ENCODE results near the gene ZSCAN26.

The ZSCAN26 gene

DNA sequence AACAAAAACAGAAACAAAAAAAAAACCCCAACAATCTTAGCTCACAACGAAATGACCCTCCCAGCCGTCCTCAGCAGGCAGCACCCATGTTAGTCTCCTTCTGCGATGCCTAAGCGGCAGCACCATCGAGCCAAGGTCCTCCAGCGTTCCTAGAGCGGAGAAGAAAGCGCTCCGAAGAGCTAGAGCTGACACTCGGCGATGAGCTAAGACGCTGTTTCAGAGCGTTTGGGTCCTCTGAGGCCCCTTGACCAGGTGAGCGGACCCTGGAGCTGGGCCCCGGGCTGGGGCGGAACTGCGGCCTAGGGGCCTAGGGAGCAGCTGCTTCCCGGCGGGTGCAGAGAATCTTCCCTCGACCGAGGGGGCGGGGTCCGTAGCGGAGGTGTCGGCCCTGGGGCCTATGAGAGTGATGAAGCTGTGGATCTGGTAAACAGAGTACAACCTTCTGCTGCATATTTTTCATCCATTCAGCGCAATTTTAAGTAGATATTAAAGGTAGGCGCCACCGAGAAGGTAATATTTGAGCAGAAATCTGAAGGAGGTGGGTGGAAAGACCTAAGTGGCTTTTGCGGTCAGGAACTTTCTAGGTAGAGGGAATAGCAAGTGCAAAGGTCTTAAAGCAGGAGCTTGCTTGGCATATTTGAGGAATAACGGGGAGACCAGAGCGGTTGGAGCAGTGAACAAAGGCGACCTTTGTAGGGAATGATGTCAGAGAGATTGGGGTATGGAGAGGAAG, at the start of gene ZSCAN26:
Gene ZSCAN26, plus strand, starts transcription at position 182 of the 733 bp plus-strand sequence. CDS start 4,777 bp downstream, outside the sequence.
- no peak for FAIRE-seq

DNA sequence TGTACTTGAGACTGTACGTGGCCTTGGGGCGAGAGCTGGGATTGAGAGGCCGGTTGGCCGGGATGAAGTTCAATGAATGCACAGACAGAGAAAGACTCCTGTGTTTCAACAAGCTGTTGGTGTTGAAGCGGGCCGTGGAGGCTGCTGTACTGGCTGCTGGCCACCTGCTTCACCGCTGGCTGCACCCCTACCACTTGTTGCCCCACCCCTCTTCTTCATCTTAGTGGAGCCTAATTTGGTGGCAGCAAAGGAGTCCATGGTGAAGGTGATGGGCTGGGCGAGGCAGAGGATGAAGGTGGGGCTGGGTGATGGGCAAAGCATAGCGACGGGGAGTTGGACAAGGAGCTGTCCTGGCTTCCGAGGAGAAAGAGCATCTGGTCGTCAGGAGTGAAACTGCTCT, 49.1 kb upstream of the ZSCAN26 start:
- FAIRE-seq = no peak

DNA sequence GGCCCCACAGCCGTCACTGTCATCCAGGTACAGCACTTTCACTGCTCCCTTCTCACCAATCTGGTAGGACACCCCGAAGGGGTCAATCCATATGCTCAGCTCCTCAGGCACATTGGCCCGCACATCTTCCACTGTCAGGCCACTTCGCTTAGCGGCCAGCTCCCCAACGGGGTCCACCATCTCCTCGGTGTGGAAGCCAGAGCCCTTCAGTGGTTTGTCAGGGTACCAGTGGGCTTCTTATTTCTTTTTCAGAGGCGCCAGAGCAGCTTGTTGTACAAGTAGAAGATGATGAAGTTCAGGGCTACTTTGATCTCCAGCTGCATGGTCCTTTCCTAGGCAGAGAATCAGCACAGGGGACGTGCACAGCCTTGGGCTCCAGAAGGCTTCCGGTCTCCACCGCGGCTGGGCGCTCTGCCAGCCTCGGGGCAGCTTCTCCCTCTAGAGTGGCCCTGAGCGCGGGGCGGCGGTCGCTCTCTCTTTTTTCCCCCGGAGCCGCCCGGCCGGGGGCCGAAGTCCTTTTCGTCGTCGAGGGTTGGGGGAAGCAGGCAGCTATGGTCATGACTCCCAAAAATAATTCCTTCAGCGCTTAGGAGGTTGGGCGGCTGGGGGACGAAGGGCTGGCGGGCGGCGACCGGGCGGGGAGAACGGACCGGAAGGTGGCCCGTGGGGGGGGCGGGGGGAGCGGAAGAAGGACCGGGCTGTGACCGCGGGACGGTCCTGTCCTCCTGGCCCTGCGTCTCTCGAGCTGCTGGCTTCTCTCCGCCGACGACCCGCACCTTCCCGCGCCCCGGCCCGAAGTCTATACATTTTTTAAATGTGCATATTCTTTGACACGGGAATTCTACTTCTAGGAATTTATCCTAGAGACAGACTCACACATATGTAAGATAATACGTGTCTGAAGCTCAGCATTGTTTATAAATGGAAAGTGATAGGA, 48.4 kb upstream of the ZSCAN26 start:
- no peak for FAIRE-seq

DNA sequence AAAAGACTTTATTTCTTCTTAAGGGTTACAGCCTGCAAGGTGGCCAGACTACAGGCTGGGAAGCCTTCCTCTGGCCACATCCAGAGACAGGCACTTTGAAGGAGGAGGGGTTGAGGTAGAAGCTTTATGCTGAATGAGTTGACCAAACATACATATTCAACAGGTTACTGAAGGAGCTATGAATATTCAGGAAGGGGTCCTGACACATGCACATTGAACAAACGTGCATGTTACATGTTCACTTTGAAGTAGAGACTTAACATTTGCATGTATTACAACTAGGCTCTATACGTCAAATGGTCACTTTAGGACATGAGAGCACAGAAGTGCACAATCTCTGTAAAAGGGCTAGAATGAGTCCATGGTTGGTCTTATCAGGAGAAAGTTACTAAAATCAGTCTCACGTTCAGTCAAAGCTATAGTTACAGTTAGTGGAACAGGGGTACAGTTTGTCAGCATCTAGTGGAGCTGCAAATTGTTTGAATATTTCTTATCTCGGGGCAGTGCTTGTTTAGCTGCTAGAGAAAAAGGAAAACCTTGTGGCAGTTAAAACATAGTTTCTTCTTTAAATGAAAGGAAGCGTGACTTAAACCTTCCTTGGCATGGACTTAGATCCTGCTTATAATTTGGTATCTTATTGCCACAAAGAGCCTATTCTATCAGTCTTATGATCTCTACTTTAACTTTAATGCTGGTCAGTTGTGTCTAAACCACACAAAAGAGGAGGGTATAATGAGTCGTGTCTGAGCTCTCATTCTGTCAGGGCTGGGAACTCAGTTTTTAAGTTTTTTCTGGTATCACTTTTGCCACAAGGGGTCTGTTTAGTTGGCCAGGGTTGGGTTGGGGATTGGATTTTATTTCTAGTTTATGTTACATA, 46.4 kb upstream of the ZSCAN26 start:
- FAIRE-seq = no peak

DNA sequence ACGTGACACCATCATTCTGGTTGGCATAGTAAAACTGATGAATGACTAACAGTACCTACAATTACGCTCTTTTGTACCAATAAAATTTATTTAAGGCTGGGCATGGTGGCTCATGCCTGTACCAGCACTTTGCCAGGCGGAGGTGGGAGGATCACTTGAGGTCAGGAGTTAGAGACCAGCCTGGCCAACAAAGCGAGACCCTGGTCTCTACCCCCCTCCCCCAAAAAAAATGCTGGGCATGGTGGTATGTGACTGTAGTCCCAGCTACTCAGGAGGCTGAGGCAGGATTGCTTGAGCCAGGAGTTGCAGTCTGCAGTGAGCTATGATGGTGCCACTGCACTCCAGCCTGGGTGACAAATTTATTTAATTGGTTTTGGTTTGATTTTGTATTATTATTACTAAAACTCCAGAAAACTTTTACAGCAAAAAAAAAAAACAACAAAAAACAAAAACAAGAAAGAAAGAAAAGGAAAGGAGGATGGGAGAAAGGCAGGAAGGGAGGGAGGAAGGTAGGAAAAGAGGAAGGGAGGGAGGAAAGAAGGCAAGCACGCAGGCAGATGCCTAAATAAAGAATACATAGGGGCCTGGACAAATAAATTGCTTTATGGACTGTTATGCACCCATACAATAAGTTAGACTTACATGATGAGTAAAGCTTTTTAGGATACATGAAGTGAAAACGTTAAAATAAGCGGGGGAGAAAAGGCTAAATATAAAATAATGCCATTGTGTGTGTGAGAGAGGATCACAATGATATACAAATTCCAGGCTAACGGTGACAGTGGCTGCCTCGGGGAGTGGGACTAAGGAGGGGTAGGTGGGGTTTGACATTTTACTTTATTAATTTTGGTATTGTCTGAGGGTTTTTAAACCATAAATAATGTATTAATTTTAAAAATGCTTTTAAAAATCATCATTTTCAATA, 42.5 kb upstream of the ZSCAN26 start:
- FAIRE-seq = no peak

DNA sequence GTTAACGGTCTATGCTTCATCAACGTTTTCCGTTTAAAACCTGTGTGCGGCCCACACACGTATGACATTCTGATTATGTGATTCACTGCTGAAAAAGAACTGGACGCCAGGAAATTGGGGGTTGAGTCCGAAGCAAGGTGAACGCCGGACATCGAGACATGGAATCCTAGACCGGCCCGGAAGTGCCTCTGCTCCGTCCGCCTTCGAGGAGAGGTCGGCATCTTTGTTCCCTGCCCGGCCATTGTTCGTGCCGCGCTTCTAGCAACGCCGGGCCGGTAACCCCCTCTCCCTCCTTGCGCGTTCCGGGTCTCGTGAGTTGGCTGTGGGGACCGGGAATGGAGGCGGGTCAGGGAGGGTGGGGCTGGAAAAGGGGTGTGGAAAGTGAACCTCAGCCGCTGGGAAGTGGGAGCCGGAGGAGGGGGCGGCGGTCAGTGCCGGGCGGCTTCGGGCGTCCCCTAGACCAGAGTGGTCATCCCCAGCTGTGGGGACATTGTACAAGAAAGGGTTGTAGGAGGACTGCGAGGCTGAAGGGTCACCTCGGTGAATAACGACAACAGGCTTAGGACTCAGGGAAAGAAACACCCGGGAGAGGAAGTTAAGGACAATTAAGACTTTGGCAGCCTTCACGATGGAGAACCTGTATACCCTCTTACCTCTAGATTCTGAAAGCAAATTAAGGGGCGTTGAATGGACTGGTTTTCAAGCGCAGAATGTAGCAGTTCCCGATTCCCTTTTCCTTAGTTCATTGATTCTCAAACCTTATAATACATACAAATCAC, 41.7 kb upstream of the ZSCAN26 start, which contains the start of gene ZSCAN9:
Gene ZSCAN9, plus strand, starts transcription at position 220 of the 779 bp plus-strand sequence. CDS start 1,810 bp downstream, outside the sequence.
- FAIRE-seq = no peak

DNA sequence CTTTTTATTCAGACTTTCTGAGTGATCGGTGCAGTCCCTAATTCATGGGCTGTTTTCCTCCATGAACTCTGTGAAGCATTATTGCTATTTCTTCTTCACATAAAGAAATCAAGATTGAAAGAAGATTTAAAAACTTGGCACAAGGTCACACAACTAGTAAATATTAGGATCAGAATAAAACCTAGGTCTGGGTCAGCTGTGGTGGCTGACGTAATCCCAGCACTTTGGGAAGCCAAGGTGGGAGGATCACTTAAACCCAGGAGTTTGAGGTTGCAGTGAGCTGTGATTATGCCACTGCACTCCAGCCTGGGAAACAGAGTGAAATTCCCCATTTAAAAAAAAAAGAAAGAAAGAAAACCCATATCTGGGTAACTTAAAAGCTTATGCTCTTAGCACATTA, 40.5 kb upstream of the ZSCAN26 start:
- no peak for FAIRE-seq

DNA sequence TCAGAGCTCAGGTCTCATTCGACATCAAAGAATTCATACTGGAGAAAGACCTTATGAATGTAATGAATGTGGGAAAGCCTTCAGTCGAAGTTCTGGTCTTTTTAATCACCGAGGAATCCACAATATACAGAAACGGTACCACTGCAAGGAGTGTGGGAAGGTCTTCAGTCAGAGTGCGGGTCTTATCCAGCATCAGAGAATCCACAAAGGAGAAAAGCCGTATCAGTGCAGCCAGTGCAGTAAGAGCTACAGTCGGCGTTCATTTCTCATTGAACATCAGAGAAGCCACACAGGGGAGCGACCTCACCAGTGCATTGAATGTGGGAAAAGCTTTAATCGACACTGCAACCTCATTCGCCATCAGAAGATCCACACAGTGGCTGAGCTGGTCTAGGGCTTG, 34.2 kb upstream of the ZSCAN26 start:
- FAIRE-seq = no peak

DNA sequence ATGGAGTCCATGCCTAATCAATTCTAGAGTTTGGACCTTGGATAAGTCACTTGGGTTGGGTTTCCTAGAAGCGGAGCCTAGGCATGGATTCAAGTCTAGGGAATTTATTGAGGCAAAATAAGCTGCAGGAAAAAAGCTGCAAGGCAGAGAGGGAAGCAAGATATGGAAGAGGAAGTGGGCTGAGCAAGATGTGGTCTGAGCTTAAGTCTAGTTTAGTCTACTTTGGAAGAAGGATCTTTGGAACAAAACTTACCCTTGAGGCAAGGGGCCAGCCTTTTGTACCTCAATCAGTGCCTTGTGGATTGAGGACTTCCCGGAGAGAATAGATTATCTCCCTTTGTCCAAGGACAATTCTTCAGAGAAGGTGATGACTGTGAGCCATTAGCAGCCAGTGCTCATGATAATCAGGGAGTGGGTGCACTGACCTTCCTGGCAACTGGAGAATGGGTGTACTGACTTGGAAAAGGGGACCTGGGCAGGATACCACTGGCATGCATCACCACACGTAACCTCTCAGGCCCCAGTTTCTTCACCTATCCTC, 31.0 kb upstream of the ZSCAN26 start:
- no peak for FAIRE-seq

DNA sequence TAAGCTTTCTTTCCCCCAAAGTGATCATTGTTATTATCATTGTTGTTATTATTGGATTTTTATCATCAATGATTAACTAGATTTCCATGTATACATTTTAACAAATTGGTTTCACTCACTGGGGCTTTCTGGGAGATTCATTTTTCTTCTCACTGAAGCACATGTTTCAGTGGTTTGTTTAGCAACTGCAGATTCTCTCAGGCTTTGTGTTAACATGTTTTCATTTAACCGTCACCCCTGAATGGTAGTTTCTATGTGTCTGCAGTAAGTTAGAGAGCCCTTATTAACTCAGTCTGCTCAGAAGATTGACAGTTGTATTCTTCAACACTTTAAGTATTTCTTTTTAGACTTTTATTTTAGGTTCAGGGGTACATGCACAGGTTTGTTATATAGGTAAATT, 27.3 kb upstream of the ZSCAN26 start:
- FAIRE-seq = no peak

DNA sequence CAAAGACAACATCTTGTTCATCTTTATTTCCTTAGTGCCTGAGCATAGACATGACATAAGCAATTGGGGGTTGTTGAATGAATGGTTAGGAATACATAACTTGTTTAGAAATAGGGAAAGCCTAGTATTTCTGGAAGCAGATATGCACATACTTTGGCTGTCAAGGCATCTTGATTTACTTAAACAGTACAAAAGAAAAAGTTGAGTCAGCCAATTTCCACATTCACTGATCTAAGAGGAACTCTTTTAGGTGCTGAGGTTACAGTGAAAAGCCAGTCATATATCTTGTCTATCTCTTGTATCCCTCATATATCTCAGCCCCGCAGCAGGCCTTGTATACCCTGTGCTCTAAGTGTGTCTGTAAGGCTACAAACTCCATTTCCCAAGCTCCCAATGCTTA, 26.5 kb upstream of the ZSCAN26 start:
- FAIRE-seq = no peak

DNA sequence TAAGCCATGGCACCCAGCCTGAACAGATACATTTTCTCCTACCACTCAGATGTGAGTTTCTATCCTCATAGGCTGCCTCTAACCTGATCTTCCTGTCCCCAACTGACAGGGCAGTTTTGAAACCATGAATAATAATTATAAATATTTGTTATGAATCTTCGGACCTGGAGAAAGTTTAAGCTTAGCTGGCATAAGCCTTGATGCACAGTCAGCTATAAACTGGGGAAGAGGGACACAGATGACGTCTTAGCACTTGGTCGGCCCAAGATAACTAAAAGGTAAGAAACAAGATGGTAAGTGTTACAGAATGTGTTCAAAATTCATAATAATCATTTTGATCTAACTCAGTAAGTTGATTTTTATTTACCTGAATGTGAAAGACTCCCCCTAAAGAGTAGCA, 23.0 kb upstream of the ZSCAN26 start:
- FAIRE-seq = no peak

DNA sequence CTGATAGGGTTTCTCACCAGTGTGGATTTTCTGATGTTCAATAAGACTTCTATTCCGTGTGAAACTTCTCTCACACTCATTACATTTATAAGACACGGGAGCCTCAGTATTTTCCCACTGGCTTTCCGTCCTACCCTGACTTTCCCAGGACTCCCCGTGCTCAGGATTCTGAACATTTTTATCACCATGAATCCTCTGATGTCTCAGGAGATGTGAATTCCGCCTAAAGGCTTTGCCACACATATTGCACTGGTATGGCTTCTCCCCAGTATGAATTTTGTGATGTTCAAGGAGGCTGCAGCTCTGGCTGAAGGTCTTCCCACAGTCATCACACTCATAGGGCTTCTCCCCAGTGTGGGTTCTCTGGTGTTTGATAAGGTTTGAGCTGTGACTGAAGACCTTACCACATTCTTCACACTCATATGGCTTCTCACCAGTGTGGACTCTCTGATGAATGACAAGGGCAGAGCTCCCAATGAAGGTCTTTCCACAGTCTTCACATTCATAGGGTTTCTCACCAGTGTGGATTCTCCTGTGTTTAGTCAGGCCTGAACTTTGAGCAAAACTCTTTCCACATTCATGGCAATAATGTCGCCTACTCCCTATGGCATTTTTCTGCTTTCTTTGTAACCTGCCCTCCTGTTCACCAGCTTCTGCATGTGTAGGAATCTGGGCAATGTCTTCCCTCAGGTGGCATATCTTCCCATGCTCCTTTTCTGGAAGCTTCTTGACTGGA, 21.6 kb upstream of the ZSCAN26 start:
- FAIRE-seq = no peak

DNA sequence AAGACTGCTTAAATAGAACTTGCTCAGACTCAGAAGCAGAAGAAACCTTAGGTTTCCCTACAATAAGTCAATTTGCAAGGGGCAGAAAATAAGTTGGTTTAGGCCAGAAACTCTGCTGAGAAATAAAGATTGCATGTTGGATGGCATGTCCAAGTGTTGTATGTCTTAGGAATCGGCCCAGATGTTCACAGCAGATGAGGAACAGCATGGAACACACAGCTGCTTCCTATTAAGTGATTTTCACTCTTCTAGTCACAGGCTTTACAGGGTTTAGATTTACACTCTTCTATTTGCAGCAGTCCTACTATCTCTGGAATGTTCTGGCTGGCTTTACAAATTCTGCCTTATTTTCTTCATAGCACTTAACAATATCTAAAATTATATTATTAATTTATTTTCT, 18.0 kb upstream of the ZSCAN26 start:
- FAIRE-seq = no peak

DNA sequence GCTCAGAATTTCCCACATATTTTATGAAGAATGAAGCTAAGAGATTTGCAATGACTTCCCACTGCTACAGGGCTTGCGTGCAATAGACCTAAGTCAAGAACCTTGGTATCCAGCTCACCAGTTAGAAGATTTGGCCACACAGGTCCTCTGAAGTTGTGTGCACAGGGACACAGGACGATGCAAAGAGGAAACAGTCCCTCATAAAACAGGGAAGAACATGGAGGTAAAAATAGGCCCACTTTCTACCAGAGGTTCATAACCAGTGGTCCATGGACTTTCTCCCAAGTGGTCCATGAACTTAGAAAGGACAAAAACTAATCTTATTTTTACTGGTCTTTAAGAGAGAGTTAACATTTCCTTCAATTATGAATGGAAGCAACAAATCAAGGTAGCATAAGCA, 16.2 kb upstream of the ZSCAN26 start:
- no peak for FAIRE-seq

DNA sequence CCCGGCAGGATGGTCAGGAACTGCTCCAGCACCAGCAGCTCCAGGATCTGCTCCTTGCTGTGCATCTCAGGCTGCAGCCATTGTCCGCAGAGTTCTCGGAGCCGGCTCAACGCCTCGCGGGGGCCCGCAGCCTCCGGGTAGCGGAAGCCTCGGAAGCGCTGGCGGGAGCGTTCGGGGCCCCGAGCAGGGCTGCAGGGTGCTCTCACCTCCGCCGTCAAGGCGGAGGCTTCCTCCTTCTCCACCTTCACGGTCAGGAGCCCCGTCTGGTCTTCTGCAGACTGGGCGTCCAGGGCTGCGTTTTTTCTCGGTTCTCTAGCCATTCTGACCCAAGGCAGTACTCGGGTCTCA, 15.3 kb upstream of the ZSCAN26 start:
- FAIRE-seq = no peak

DNA sequence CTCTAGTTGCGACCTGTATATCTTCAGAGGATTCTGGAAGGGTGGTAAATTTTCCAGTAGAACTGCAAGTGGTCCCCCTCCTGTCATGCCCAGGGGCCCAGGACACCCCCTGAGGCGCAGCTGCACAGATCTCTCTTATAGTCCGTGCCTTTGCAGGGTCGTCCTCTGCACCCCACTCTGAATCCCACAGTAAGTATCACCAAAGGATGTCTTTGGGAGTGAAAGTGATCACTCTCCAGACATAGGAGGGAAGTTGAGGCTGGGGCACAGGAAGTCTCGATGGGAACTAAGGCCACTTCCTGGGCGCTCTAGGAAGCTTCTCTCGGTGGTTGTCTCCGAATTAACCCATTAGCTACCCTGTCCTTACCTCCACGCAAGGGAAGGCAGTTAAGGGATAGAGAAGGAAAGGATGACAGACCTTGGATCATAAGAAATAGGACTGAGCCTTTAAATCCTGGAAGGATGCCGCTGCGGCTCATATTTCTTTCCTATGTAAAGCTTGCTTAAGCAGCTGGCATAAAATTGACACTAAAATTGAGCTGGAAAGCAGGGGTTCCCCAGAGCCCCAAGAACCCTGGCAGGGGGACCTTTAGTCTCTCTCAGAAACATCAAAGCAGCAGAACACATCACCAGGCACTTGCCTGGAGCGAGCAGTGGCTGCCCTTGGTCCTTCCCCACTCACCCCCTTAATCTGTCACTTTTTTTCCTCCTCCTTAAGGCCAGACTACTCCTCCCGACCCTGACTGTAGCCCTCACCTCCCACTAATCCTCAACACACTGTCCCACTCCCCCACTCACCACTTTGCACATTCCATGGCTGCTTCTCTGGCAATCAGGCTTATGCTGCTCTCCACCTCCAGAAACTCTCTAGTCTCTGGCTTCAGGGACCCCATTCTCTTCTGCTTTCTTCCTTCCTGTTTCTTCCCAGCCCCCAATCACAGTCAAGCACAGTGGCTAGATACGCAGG, 14.7 kb upstream of the ZSCAN26 start, which contains the start of gene ZKSCAN4:
Gene ZKSCAN4, minus strand, starts transcription at position 261 of the 967 bp plus-strand sequence. CDS start 289 bp downstream, outside the sequence.
- no peak for FAIRE-seq

DNA sequence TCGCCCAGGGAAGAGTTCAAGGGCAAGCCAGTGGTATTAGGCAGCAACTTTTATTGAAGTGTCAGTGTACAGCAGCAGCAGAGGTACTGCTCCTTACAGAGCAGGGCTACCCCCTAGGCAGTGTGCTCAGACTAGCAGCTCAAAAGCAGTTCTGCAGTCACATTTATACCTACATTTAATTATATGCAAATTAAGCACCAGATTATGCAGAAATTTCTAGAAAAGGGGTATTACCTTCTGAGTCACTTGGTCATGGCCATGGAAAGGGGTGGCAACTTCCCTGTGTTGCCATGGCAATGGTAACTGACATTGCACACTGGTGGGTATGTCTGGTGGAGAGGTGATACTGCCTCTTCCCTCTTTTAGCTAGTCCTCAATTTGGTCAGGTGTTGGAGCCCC, 12.8 kb upstream of the ZSCAN26 start:
- no peak for FAIRE-seq

DNA sequence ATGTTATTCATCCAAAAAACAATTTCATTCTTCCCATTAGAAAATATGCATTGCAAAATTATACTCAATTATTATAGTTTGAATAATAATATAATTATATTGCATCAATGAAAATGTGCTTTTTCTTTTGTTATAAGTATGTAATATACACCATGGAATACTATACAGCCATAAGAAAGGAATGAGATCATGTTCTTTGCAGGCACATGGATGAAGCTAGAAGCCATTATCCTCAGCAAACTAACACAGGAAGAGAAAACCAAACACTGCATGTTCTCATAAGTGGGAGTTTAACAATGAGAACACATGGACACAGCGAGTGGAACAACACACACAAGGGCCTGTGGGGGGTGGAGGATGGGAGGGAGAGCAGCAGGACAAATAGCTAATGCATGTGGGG, 9.9 kb upstream of the ZSCAN26 start:
- no peak for FAIRE-seq

All from colon (tissue), 2 donors.